HTERT RPE-1 (cell line): Measurements from ENCODE around the gene PRR7.
"Not testable (repeated sequence)": the region's sequence is repeated elsewhere in the genome, so short reads cannot be mapped to it uniquely, and the experiment has no call there.

Source experiments
- in situ Hi-C: fragments of 300-500 bp; cut with MboI; formaldehyde crosslinking; loops from 4 replicates; pipeline ENCODE4 v1.14.3; 2020; ENCODE audit warnings: low sequenced_read_pairs

Gene PRR7

GRCh38 chr5:177446200-177447065 lies at the start of gene PRR7:
Gene PRR7 (plus strand): TSS chr5:177446814. CDS start chr5:177455068, 8,254 bp downstream.
- in situ Hi-C loops: no loop called here

GRCh38 chr5:177397875-177398390 lies 48.7 kb upstream of the PRR7 start:
- in situ Hi-C loops: no loop called here

GRCh38 chr5:177399997-177400868 lies 46.4 kb upstream of the PRR7 start, which contains the start of gene PFN3:
Gene PFN3 (minus strand): TSS chr5:177400661. CDS start chr5:177400576, 85 bp downstream.
- in situ Hi-C loops: no loop called here

- in situ Hi-C loops: no loop called here
Observed at GRCh38 chr5:177402271-177403043, 44.2 kb upstream of the PRR7 start.

GRCh38 chr5:177403102-177403791 lies 43.4 kb upstream of the PRR7 start:
- in situ Hi-C loops: no loop called here

GRCh38 chr5:177403792-177404640 lies 42.6 kb upstream of the PRR7 start:
- in situ Hi-C loops: no loop called here

GRCh38 chr5:177404641-177405179 lies 41.9 kb upstream of the PRR7 start:
- in situ Hi-C loops: no loop called here

GRCh38 chr5:177405312-177405711 lies 41.3 kb upstream of the PRR7 start:
- in situ Hi-C loops: no loop called here

GRCh38 chr5:177405805-177406204 lies 40.8 kb upstream of the PRR7 start:
- in situ Hi-C loops: no loop called here

GRCh38 chr5:177409043-177409801 lies 37.4 kb upstream of the PRR7 start, which contains the start of gene F12:
Gene F12 (minus strand): TSS chr5:177409564. CDS start chr5:177409527, 37 bp downstream.
- in situ Hi-C loops: no loop called here

GRCh38 chr5:177410575-177410974 lies 36.0 kb upstream of the PRR7 start:
- in situ Hi-C loops: no loop called here

- in situ Hi-C loops: no loop called here
Observed at GRCh38 chr5:177412603-177413233, 33.9 kb upstream of the PRR7 start.

GRCh38 chr5:177414481-177414880 lies 32.1 kb upstream of the PRR7 start:
- in situ Hi-C loops: no loop called here

- in situ Hi-C loops: not testable (repeated sequence)
Observed at GRCh38 chr5:177417081-177417480, 29.5 kb upstream of the PRR7 start.

- in situ Hi-C loops: no loop called here
Observed at GRCh38 chr5:177419046-177419445, 27.6 kb upstream of the PRR7 start.

GRCh38 chr5:177420472-177420871 lies 26.1 kb upstream of the PRR7 start:
- in situ Hi-C loops: not testable (repeated sequence)

- in situ Hi-C loops: no loop called here
Observed at GRCh38 chr5:177421062-177421798, 25.4 kb upstream of the PRR7 start.
